ENCODE data around the gene EFNA2. TPM values are rescaled to one million over a fixed set of nuclear protein-coding genes. Genes with fewer than 3 reads are reported as not detected.

EFNA2 gene
- total RNA-seq, 1 experiment from 2014 or later = 11.4 TPM

- peak overlapping the region; percentile 59 for H3K4me3 Mint-ChIP-seq
- TF ChIP-seq NR2C2 (CRISPR knock-in tag; IDR thresholded peaks at IDR 0.05) = no peak
- TF ChIP-seq ZBTB21 (CRISPR knock-in tag; IDR thresholded peaks at IDR 0.05; ENCODE audit: borderline replicate concordance) = no peak
- TF ChIP-seq E2F4 (CRISPR knock-in tag; IDR thresholded peaks at IDR 0.05; ENCODE audit: borderline replicate concordance, low read depth) = no peak
- TF ChIP-seq AFF4 (CRISPR knock-in tag; IDR thresholded peaks at IDR 0.05; ENCODE audit: borderline replicate concordance) = no peak
- no peak for TF ChIP-seq NR3C1 (CRISPR knock-in tag; conservative IDR thresholded peaks at IDR 0.05; ENCODE audit: low read depth)
- TF ChIP-seq GRHL2 (CRISPR knock-in tag; IDR thresholded peaks at IDR 0.05; ENCODE audit: insufficient replicate concordance, severe bottlenecking) = no peak
- TF ChIP-seq ZNF138 (CRISPR knock-in tag; conservative IDR thresholded peaks at IDR 0.05) = no peak
- H3K9me3 Mint-ChIP-seq = no peaks in the 10 kb centered on the region
- ChIA-PET CTCF (no interaction called here), POLR2A (interaction anchor here (0.7 kb wide), 1 partner anchor 292 kb away, joined by 4 read pairs; no protein-coding TSS in a partner anchor)
- H3K36me3 Mint-ChIP-seq = no peaks in the 10 kb centered on the region
- peaks cover 3% of the 10 kb centered on the region; the same call in 1 of the 2 replicates for H3K4me1 Mint-ChIP-seq
- ATAC-seq = no peak
- DNase-seq (ENCODE audit: low spot score) = no peak
- H3K27me3 Mint-ChIP-seq (ENCODE audit: low read depth) = peaks cover 8% of the 10 kb centered on the region
- H3K27ac Mint-ChIP-seq = no peak overlapping the region
Observed at GRCh38 chr19:1294688-1295087, 9.0 kb downstream of the EFNA2 start.

DNA sequence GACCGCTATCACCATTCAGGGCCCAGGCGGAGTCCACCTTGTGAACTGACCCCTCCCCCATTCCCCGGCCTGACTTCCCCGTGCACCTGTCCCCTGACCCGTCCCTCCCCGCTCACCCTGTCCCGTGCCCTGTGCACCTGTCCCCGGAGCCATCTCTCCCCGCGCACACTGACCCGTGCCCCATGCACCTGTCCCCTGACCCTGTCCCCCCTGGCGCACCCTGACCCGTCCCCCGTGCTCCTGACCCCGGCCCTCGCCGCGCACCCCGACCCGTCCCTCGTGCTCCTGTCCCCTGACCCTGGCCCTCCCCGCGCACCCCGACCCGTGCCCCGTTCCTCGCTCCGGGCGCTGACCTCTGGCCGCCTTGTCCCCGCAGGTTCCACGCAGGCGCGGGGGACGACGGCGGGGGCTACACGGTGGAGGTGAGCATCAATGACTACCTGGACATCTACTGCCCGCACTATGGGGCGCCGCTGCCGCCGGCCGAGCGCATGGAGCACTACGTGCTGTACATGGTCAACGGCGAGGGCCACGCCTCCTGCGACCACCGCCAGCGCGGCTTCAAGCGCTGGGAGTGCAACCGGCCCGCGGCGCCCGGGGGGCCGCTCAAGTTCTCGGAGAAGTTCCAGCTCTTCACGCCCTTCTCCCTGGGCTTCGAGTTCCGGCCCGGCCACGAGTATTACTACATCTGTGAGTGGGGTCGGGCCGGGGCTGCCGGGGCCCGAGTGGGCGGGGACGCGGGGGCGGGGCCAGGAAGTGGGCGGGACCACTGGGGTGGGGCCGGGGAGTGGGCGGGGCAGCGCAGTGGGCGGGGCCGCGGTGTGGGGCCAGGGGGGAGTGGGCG is 9.7 kb downstream of the EFNA2 start:
- peaks cover 3% of the 10 kb centered on the region; the same call in 1 of the 2 replicates for H3K4me1 Mint-ChIP-seq
- peak; percentile 66 for DNase-seq (ENCODE audit: low spot score)
- TF ChIP-seq HMGXB4 (CRISPR knock-in tag; IDR thresholded peaks at IDR 0.05) (peak; percentile 20; the same call in 1 of the 2 replicates), ZNF232 (CRISPR knock-in tag; IDR thresholded peaks at IDR 0.05) (no peak), ZBTB21 (CRISPR knock-in tag; IDR thresholded peaks at IDR 0.05; ENCODE audit: borderline replicate concordance) (no peak), FOXP1 (CRISPR knock-in tag; IDR thresholded peaks at IDR 0.05; ENCODE audit: borderline replicate concordance) (peak; percentile 34; the same call in 1 of the 2 replicates), RELA (CRISPR knock-in tag; IDR thresholded peaks at IDR 0.05; ENCODE audit: borderline replicate concordance) (no peak), ZNF317 (CRISPR knock-in tag; IDR thresholded peaks at IDR 0.05; ENCODE audit: borderline replicate concordance, low read depth) (no peak), FOXP4 (CRISPR knock-in tag; IDR thresholded peaks at IDR 0.05) (no peak), MAX (CRISPR knock-in tag; IDR thresholded peaks at IDR 0.05) (peak; percentile 23; the same call in 1 of the 2 replicates)
- TF ChIP-seq, protein P1, sequence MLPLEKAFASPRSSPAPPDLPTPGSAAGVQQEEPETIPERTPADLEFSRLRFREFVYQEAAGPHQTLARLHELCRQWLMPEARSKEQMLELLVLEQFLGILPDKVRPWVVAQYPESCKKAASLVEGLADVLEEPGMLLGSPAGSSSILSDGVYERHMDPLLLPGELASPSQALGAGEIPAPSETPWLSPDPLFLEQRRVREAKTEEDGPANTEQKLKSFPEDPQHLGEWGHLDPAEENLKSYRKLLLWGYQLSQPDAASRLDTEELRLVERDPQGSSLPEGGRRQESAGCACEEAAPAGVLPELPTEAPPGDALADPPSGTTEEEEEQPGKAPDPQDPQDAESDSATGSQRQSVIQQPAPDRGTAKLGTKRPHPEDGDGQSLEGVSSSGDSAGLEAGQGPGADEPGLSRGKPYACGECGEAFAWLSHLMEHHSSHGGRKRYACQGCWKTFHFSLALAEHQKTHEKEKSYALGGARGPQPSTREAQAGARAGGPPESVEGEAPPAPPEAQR (CRISPR knock-in tag; IDR thresholded peaks at IDR 0.05) = no peak
- TF ChIP-seq, protein P2, sequence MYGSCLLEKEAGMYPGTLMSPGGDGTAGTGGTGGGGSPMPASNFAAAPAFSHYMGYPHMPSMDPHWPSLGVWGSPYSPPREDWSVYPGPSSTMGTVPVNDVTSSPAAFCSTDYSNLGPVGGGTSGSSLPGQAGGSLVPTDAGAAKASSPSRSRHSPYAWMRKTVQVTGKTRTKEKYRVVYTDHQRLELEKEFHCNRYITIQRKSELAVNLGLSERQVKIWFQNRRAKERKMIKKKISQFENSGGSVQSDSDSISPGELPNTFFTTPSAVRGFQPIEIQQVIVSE (CRISPR knock-in tag; IDR thresholded peaks at IDR 0.05; ENCODE audit: borderline replicate concordance) = no peak
- TF ChIP-seq, protein P3, sequence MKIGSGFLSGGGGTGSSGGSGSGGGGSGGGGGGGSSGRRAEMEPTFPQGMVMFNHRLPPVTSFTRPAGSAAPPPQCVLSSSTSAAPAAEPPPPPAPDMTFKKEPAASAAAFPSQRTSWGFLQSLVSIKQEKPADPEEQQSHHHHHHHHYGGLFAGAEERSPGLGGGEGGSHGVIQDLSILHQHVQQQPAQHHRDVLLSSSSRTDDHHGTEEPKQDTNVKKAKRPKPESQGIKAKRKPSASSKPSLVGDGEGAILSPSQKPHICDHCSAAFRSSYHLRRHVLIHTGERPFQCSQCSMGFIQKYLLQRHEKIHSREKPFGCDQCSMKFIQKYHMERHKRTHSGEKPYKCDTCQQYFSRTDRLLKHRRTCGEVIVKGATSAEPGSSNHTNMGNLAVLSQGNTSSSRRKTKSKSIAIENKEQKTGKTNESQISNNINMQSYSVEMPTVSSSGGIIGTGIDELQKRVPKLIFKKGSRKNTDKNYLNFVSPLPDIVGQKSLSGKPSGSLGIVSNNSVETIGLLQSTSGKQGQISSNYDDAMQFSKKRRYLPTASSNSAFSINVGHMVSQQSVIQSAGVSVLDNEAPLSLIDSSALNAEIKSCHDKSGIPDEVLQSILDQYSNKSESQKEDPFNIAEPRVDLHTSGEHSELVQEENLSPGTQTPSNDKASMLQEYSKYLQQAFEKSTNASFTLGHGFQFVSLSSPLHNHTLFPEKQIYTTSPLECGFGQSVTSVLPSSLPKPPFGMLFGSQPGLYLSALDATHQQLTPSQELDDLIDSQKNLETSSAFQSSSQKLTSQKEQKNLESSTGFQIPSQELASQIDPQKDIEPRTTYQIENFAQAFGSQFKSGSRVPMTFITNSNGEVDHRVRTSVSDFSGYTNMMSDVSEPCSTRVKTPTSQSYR (CRISPR knock-in tag; IDR thresholded peaks at IDR 0.05) = peak; percentile 19; the same call in 1 of the 2 replicates

More for the DNA sequence above, 9.7 kb downstream of the EFNA2 start:
- Mint-ChIP-seq H3K36me3 (no peaks in the 10 kb centered on the region), H3K27me3 (ENCODE audit: low read depth) (peaks cover 8% of the 10 kb centered on the region), H3K9me3 (no peaks in the 10 kb centered on the region), H3K27ac (no peak overlapping the region), H3K4me3 (peak overlapping the region; percentile 59)
- CTCF ChIA-PET = interaction anchor here (0.6 kb wide), 1 partner anchor 158 kb away, joined by 5 read pairs; no protein-coding TSS in a partner anchor
- POLR2A ChIA-PET = no interaction called here
- peak; percentile 68 for ATAC-seq

All from WTC11 (cell line).